Activated CD8-positive, alpha-beta memory T cell treated with anti-CD3 and anti-CD28 coated beads, Interleukin-2, amount 50 U/mL, for 24 hours (primary cell): ENCODE data around the gene PPP2R2D.
"Not testable (repeated sequence)": the region's sequence is repeated elsewhere in the genome, so short reads cannot be mapped to it uniquely, and the experiment has no call there.

Experiments
- DNase-seq: peaks from one replicate; pipeline ENCODE4 v3.0.0-alpha.2; 2020; ENCODE audit errors: extremely low read depth

The PPP2R2D gene

DNA sequence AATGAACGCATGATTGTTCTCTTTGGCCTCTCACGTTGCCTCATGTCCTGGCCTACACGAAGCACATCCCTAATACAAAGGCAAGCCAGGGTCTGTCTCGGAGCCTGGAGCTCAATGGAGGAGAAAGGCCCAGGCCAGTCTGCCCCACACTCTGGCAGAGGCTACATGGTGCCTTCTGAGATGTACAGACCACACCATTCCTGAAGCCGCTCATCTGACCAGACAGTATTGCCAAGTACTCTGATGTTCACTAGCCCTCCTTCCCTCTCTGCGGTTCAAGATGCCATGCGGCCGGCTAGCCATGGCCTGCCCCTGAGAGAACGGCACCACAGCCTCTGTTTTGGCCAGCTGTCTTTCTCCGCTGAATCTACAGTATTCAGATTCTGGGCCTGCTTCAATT, 75.0 kb downstream of the PPP2R2D start:
- no peak for DNase-seq

GRCh38 chr10:131977323-131978096, 76.7 kb downstream of the PPP2R2D start:
- DNase-seq, result no peak

GRCh38 chr10:131978366-131978765, 77.6 kb downstream of the PPP2R2D start:
- DNase-seq, result no peak

GRCh38 chr10:131978851-131979250, 78.0 kb downstream of the PPP2R2D start:
- DNase-seq, result no peak

- DNase-seq, result no peak
These were observed 78.5 kb downstream of the PPP2R2D start for GRCh38 chr10:131979336-131979735.

DNA sequence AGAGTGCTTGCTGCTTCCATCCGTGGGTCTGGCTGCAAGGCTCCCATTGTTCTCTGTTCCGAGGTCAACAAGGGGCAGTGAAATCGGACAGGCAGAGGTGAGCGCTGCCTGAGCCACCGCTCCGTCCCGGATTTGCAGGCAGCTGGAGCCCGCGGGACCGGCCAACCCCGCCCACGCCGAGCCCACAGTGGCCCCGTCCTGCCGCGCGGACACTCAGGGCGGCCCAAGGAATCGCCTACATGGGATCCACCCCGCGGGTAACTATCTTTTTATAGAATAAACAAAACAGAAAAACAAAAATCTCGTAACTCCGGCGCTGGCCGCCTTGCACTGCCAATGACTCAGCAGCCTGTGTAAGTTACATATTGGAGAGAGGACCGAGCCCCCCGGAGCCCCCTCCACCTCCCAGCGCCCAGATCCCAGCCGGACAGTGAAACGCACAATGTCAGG, 79.0 kb downstream of the PPP2R2D start:
- DNase-seq, result no peak

DNA sequence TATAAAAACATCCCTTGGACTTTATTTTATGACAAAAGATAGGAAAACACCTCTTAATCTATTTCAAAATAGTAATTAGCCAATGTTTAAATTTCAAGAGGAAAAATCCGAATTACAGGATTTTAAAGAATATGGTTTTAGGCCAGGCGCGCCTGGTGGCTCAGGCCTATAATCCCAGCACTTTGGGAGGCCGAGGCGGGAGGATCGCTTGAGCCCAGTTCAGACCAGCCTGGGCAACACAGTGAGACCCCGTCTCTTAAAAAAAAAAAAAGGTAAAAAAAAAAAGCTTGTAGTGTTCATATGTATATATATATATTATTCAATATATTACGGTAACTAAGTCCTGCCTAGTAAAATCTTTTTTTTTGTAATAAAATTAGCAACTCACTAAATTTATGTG, 79.5 kb downstream of the PPP2R2D start:
- DNase-seq, result no peak

- no peak for DNase-seq
These were observed 80.1 kb downstream of the PPP2R2D start for GRCh38 chr10:131980761-131981428.

DNA sequence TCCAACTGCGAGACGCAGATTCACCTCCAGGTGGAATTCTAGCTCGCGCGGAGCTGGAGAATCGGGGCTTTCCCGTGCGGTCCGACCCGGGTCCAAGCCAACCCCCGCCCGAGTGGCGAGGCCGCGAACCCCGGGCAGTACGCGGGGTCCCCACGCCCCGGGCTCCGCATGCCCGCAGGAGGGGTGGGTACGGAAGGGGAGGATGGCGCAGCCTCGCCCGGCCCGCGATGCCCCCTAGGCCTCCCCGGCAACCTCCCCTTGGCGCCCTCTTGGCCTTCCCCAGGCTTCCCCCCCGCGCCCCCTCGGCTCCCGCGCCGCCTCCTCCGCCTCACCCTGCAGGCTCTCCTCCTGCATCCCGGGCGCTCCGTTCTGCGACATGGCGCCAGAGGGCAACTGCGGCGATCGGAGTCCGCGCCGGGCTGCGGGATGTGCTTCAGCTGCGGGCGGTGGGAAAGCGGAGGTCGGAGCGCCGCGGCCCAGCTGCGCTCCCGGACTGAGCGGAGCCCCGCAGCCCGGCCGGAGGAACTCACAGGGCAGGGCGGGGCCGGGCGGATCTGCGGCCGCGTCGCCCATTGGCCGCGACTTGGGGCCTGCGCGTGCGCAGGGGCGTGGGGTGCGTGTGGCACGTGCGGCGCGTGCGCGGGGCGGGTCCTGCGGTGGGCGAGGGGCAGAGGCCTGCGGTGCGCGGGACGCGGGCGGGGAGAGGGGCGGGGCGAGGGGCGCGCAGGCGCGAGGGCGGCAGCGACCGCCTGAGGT, 80.8 kb downstream of the PPP2R2D start, which contains the start of gene BNIP3:
Gene BNIP3, minus strand, starts transcription at position 495 of the 756 bp plus-strand sequence. Its CDS starts 117 bp downstream, at position 378.
- DNase-seq, result peak; percentile 76

GRCh38 chr10:131982185-131982756, 81.5 kb downstream of the PPP2R2D start:
- no peak for DNase-seq

GRCh38 chr10:131982796-131983195, 82.0 kb downstream of the PPP2R2D start:
- no peak for DNase-seq

GRCh38 chr10:131983780-131984179, 83.0 kb downstream of the PPP2R2D start:
- DNase-seq, result no peak

DNA sequence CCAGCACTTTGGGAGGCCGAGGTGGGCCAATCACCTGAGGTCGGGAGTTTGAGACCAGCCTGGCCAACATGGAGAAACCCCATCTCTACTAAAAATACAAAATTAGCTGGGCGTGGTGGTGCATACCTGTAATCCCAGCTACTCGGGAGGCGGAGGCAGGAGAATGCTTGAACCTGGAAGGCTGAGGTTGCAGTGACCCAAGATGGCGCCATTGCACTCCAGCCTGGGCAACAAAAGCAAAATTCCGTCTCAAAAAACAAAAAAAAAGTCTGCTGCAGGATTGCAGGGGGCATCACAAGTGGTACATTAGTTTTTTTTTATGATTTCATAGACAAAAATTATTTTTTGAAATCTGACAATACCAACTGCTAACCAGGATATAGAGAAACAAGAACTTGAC, 86.0 kb downstream of the PPP2R2D start:
- not testable (repeated sequence) for DNase-seq

DNA sequence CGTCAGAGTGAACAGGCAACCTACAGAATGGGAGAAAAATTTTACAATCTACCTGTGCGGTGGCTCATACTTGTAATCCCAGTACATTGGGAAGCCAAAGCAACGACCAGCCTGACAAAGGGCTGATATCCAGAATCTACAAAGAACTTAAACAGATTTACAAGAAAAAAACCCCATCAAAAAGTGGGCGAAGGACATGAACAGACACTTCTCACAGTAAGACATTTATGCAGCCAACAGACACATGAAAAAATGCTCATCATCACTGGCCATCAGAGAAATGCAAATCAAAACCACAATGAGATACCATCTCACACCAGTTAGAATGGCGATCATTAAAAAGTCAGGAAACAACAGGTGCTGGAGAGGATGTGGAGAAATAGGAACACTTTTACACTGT, 86.5 kb downstream of the PPP2R2D start:
- not testable (repeated sequence) for DNase-seq

- not testable (repeated sequence) for DNase-seq
These were observed 87.0 kb downstream of the PPP2R2D start for GRCh38 chr10:131987786-131988185.

DNA sequence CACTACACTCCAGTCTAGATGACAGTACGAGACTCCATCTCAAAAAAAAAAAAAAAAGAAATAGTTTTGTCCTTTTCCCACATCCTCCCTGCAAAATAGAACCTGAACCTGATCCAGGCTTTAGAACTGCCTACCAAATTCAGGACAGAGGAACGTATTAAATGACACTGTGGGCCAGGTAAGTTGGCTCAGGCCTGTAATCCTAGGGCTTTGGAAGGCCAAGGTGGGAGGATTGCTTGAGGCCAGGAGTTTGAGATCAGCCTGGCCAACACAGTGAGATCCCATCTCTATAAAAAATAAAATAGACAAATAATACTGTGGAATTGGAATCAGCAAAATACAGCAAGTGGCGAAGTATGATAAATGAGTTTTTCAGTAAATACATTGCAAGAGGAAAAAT, 90.9 kb downstream of the PPP2R2D start:
- DNase-seq, result no peak

DNA sequence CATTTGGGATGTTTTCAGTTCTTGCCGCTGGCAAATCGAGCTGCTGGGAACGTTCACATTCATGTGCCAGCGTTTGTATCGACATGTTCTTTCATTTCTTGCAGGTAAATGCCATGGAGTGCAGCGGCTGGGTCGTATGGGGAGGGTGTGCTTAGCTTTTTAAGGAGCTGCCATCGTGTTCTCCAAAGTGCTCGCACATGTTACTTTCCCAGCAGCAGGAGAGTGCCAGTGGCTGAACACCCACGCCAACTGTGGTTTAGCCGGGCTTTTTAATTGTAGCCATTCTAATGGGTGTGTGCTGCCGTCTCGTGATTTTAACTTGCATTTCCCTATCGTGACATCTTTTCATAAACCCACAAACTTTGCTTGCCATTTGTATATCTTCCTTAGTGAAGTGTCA, 92.5 kb downstream of the PPP2R2D start:
- DNase-seq, result no peak

DNA sequence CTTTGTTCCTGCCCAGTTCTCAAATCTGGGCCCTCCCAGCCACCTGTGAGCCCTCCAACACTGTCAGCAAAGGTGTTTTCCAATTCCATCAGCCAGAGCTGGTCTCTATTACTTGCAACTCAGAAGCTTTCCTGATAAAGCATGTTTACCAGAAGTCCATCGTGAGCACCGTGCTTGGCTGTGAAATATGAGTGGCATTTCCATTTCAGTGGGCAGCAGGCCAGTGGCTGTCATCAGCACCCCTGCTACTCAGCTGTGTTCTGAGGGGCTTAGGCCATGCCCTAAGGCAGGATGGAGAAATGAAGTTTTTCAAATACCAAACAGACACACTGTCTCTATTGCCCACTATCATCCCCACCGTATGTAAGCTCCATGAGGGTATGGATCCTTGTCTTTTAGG, 93.6 kb downstream of the PPP2R2D start:
- DNase-seq, result no peak

GRCh38 chr10:131996466-131997365, 95.9 kb downstream of the PPP2R2D start:
- no peak for DNase-seq

- DNase-seq, result no peak
These were observed 96.7 kb downstream of the PPP2R2D start for GRCh38 chr10:131997366-131998049.
